Activated gamma-delta T cell treated with anti-CD3 and anti-CD28 coated beads, Interleukin-2, amount 50 U/mL, for 16 hours (primary cell): ENCODE data around the gene ERVH48-1.
"Not testable (repeated sequence)": the region's sequence is repeated elsewhere in the genome, so short reads cannot be mapped to it uniquely, and the experiment has no call there.

ENCODE experiments used
- DNase-seq: peaks from one replicate; pipeline ENCODE4 v3.0.0-alpha.2; 2020; ENCODE audit warnings: low read depth

The ERVH48-1 gene

DNA sequence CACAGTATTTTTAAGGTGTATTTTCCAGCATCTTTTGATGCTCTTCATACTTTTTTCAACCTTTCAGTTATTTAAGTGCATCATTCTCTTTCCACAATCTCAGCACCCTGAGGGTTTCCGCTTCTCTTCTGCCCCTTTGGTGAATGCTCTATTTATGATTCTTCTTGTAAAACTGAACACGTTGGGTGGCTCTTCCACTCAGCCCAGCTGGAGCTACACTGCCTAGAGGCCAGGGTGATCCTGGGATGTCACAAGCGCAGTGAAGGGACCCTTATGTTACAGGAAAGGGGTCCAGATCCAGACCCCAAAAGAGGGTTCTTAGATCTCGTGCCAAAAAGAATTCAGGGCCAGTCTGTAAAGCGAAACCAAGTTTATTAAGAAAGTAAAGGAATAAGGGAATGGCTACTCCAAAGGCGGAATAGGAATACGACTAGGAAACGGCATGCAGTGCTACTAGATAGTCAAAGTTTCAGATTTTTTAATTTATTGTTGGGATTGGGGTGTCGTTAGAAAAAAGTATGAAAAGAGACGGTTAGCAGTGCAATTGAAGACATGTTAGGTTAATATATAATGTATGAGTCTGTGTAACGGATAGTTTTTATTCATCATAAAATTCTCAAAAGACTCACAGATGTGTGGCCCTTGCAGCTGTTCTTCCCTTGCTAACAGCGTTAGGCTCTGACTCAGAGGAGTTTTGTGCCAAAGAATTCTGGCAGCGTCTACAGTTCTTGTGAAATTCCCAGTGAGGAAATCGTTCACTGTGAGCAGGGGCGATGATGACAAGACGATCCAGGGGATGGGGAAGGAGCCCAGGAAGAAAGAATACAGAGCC lies 14.4 kb upstream of the ERVH48-1 start:
- DNase-seq = no peak

DNA sequence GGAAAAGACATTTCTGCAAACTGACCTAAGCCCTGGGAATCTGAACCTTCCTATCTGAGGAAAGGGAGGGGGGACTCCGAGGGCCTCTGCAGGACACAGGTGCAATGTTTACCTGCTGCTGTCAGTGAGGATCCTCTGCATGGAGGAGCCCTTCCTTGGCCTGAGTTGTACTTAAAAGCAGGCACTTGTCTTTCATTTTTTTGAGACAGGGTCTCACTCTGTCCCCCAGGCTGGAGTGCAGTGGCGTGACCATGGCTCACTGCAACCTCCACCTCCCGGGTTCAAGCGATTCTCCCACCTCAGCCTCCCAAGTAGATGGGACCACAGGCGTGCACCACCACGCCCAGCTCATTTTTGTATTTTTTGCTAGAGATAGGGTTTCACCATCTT lies 13.2 kb upstream of the ERVH48-1 start:
- DNase-seq = not testable (repeated sequence)

DNA sequence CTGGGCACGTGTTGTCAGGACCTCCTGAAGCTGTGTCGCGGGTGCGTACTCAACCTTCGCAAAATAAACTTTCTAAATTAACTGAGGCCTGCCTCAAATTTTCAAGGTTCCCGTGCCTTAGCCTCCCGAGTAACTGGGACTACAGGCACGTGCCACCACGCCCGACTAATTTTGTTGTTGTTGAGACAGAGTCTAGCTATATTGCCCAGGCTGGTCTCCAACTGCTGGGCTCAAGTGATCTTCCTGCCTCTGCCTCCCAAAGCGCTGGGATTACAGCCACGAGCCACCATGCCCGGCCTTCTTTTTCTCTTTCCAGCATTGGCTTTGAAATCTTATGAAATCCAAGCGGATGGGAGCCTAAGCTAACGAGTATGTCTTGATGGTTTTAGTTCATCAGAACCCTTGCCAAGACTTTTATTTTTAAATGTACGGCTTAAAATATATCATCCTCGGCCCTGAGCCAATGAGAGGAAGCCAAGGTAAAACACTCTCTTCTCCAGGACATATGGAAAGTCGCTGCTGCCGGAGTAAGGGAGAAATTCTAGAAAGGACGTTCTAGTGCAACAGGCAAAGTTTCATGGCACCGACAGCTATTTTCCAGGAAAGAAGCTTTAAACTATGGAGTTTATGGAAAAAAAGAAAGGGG lies 12.7 kb upstream of the ERVH48-1 start:
- DNase-seq = no peak

DNA sequence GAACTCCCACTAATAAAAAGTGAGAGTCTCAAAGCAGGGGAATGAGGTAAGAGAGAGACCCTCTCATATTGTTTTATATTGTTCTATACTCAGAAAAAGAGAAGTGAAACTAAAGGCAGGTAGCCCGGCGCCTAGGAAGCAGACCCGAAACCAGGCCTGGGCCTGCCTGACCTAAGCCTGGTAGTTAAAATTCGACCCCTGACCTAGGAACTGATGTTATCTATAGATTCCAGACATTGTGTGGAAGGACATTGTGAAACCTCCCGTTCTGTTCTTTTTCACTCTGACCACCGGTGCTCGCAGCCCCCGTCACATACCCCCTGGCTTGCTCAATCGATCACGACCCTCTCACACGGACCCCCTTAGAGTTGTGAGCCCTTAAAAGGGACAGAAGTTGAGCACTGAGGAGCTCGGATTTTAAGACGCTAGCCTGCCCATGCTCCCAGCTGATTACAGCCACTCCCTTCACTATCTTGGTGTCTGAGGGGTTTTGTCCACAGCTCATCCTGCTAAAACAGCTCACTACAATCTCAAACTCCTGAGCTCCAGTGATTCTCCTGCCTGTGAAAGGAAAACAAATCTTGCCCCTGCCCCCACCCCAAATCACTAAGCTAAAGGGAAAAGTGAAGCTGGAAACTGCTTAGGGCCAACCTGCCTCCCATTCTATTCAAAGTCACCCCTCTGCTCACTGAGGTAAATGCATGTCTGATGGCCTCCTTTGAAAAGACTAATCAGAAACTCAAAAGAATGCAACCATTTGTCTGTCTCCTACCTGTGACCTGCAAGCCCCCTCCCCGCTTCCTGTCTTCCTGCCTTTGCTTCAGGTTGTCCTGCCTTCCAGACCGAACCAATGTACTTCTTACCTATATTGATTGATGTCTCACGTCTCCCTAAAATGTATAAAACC lies 11.9 kb upstream of the ERVH48-1 start:
- DNase-seq = not testable (repeated sequence)

DNA sequence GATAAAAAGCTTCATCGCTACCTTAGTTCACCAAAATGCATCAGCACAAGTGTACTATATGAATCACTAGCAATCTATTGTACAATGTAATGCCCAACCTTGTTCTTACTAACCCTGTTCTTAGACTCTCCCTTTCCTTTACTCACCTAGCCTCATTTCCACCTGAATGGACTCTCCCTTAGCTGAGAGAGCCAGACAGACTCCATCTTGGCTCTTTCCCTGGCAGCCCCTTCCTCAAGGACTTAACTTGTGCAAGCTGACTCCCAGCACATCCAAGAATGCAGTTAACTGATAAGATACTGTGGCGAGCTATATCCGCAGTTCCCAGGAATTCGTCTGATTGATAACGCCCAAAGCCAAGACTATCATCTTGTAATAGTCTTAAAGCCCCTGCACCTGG lies 10.9 kb upstream of the ERVH48-1 start:
- not testable (repeated sequence) for DNase-seq

DNA sequence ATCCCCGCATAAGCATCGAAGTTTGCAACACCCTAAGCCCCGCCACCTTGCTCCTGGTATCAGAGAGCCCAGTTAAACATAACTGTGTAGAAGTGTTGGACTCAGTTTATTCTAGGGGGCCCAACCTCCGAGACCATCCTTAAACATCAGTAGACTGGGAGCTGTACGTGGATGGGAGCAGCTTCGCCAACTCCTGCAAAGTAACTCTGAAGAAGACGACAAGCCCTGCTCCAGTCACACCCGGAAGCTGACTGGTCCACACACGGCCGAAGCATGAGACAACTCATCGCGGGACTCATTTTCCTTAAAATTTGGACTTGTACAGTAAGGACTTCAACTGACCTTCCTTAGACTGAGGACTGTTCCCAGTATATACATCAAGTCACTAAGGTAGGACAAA lies 8.5 kb upstream of the ERVH48-1 start:
- not testable (repeated sequence) for DNase-seq

DNA sequence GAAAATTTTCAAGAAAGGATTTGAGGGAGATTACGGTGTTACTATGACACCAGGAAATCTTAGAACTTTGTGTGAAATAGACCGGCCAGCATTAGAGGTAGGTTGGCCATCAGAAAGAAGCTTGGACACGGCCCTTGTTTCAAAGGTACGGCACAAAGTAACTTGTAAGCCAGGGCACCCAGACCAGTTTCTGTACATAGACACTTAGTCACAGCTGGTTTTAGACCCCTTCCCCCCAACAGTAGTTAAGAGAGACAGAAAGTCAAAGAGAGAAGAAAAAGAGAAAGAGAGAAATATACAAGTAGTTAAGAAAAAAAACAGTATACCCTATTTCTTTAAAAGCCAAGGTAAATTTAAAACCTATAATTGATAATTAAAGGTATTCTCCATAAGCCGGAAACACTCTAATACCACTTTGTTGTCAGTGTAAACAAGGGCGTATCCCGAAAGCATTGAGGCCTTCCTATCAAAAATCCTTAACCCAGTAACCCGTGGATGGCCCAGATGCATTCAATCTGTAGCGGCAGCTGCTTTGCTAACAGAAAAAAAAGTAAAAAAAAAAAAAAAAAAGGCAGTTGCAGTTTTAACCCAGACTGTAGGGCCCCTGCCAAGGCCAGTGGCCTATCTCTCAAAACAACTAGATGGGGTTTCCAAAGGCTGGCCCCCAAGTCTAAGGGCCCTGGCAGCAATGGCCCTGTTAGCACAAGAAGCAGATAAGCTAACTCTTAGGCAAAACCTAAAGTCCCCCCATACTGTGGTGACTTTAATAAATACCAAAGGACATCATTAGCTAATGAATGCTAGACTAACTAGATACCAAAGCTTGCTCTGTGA lies 7.9 kb upstream of the ERVH48-1 start:
- not testable (repeated sequence) for DNase-seq

DNA sequence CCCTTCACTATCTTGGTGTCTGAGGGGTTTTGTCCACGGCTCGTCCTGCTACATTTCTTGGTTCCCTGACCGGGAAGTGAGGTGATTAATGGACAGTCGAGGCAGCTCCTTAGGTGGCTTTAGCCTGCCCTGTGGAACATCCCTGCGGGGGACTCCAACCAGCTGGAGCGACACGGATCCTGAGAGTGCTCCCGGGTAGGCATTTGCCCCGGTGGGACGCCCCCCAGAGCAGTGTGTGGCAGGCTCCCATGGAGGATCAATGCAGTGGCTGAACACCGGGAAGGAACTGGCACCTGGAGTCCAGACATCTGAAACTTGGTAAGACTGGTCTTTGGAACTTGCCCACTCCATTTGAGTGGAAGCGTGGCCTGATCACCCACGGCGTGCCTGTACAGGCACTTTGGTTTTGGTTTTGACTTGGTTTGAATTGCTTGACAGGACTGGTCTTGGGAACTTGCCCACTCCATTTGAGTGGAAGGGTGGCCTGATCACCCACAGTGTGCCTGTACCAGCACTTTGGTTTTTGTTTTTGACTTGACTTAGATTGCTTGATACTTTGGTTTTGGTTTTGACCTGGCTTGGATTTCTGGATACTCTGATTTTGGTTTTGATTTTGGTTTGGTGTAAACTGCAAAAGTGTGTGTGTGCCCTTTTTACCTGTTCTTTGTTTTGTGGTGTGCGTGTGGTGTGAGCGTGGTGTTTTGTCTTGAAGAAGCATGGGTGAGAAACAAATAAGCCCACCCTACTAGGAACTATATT lies 7.1 kb upstream of the ERVH48-1 start:
- not testable (repeated sequence) for DNase-seq

DNA sequence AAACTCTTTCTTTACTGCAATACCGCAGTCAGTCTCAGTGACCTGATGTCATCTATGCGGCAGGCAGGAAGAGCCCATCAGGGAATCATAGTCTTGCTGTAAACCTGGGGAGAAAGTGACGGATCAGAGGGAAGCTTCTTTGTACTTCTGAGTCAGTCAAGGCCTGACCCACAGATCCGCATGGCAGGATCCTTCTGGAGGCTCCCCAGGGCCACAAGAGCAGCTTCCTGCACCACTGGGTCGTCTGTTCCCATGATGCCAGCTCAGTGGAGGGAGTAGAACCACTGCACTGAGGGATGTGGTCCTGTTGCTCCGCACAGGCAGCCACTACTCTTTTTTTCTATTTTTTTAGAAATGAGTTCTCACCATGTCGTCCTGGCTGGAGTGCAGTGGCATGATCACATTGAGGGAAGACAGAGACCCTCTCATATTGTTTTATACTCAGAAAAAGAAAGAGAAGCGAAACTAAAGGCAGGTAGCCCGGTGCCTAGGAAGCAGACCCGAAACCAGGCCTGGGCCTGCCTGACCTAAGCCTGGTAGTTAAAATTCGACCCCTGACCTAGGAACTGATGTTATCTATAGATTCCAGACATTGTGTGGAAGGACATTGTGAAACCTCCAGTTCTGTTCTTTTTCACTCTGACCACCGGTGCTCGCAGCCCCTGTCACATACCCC lies 6.3 kb upstream of the ERVH48-1 start:
- no peak for DNase-seq

DNA sequence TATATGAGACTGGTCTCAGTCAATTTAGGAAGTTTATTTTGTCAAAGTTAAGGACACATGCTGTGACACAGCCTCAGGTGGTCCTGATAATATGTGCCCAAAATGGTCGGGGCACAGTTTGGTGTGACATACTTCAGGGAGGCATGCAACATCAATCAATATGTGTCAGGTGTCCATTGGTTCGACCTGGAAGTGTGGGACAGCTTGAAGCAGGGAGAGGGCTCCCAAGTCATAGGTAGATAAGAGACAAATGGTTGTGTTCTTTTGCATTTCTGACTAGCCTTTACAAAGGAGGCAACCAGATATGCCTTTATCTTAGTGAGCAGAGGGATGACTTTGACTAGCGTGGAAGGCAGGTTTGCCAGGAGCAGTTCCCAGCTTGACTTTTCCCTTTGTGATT lies 4.5 kb upstream of the ERVH48-1 start:
- no peak for DNase-seq

DNA sequence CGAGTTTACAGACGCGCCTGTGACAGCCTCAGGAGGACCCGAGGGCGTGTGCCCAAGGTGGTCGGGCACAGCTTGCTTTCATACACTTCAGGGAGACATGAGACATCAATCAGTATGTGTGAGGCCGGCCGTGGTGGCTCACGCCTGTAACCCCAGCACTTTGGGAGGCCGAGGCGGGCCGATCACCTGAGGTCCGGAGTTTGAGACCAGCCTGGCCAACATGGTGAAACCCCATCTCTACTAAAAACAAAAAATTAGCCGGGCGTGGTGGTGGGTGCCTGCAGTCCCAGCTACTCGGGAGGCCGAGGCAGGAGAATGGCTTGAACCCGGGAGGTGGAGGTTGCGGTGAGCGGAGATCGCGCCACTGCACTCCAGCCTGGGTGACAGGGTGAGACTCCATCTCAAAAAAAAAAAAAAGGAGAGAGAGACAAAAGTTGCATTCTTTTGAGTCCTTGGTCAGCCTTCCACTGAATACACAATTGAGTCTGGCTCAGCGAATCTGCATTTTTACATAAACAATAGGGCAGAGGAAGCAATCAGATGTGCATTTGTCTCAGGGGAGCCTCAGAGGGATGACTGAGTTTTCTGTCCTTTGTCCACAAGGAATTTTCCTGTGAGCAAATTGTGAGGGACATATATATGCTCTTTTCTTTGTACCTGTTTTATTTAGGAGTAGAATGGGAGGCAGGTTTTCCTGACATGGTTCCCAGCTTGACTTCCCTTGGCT lies 2.2 kb upstream of the ERVH48-1 start:
- not testable (repeated sequence) for DNase-seq

DNA sequence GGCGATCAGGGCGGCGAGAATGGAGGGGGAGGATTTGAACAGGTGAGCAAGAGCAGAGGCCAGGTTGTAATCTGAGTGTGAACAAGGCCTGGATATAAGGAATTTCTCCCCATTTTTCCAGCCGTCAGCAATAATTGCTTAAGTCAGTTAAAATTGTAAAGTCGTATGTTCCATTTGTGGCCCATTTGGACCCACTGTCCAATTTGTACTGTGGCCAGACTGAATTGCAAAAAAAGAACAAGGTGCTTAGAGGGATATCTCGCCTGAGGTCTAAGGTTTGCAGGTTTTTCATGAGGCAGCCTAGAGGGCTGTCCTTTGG lies 1.0 kb downstream of the ERVH48-1 start:
- DNase-seq = no peak

DNA sequence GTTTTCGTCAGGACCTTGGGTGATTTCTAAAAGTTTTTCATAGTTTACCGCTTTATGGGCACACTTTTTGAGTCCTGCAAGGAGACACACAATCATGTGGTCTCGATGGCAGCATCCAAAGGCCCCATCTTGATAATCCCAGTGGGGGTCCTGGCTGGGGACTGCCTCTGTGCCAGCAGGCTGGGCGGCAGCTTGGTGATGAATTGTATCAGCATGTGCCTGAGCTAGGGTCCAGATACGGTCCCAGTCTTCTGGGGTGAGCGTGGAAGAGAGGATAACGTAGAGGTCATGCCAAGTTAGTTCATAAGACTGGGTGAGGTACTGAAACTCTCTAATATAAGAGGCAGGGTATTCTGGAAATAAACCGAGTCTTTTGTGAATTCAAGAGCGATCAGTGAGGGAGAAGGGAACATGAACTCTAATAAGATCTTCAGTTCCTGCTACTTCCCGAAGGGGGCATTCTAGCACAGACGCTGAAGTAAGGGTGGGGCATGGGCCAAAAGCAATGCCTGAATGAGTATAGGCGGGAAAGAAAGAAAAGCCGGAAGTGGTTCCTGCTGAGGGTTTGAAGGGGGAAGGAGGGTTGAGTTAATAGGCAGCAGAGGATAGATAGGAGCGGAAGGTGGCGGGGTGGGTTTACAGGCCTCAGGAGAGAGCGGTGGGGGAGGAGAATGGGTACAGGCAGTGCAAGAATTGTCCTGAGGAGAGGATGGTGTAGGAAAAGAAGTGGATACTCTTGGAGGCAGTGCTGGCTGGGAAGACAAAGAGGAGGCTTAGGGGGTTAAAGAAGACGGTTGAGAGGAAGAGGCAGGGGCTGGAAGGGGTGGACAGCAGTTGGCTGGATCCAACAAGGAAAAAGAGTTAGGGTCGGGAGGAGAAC lies 1.6 kb downstream of the ERVH48-1 start:
- DNase-seq = peak; percentile 50

DNA sequence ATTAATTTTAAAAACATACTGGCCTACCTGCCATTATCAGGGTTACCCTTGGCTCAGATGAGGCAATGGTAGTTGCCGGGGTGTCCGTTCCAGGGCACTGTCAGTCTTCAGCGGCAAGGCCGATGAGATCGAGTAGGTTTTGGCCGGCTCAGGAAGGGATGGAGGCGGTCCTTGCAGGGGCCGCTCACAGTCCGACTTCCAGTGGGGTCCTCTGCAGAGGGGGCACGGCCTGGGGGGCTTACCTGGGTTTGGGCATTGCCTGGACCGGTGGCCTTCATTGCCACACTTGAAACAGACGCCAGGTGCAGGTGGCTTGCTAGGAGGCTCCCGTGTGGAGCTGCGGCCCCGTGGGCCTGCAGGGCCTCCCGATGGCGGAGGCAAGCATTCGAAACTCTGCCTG lies 2.5 kb downstream of the ERVH48-1 start:
- DNase-seq = no peak

DNA sequence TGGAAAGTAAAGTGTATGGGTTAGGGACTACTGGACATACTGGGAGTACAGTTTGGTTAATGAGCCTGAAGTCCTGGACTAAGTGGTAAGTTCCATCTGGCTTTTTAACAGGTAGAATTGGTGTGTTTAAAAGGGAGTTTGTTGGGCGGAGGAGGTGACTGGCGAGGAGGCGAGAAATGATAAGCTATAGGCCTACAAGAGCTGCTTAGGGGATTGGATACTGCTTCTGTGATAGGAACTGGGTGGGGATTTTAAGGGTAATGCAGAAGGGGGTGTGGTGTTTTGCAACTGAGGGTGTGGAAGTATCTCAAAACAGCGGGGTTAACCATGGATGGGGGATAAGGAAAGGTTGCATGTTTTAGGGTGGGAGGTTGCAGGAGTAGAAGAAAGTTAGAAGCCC lies 3.5 kb downstream of the ERVH48-1 start:
- no peak for DNase-seq

DNA sequence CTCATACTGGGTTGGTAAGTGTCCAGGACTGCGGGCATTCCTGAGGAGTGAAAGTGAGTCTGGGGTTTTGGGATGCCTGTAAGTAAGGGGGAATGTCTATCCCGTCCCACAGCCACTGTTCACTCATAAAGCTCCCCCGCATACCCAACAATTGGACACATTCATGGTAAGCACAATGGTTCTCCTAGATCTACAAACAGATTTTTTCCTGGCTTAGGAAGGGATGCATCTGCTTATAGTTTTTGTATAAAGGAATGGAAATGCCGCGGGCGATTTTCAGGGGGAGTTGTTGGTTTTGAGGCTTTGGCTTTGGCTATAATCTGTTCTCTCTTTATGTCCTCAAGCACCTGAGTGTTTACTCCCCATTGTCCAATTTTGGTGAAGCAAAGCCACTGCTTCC lies 7.1 kb downstream of the ERVH48-1 start:
- no peak for DNase-seq

DNA sequence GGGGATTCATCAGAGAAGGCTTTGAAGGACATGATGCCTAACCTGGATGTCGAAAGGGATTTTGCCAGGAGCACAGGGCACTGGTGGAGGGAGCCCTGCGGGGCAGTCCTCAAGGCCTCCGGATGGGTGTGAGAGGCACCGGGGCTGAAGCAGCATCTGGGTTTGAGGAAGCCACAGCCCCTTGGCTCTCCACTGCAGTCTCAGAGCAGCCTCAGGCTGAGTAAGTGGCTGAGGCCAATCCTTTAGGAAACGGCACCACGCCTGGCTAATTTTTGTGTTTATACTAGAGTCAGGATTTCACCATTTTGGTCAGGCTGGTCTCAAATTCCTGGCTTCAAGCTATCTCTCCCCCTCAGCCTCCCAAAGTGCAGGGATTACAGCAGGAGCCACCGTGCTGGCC lies 12.0 kb downstream of the ERVH48-1 start:
- no peak for DNase-seq

DNA sequence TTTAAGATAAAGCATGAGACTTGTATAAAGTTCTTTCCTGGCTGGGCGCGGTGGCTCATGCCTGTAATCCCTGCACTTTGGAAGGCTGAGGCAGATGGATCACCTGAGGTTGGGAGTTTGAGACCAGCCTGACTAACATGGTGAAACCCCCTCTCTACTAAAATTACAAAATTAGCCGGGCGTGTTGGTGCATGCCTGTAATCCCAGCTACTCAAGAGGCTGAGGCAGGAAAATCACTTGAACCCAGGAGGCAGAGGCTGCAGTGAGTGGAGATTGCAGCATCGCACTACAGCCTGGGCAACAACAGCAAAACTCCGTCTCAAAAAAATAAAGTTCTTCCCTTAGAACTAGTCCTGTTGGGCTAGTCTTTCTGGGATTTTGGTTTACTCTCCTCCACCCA lies 13.5 kb downstream of the ERVH48-1 start:
- not testable (repeated sequence) for DNase-seq

DNA sequence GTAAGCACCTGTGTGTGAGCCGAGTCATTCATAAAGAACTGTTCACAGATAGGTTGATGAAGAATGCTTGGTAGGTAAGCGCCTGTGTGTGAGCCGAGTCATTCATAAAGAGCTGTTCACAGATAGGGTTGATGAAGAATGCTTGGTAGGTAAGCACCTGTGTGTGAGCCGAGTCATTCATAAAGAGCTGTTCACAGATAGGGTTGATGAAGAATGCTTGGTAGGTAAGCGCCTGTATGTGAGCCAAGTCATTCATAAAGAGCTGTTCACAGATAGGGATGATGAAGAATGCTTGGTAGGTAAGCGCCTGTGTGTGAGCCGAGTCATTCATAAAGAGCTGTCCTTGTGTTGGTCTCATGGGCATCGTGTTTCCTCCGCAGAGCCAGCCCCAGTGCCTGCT lies 16.9 kb downstream of the ERVH48-1 start:
- not testable (repeated sequence) for DNase-seq
